K562 (cell line): ENCODE data around the gene IMMP2L. TPM values are rescaled to one million over a fixed set of nuclear protein-coding genes. Genes with fewer than 3 reads are reported as not detected.

ENCODE experiments used
- ATAC-seq: fragments of 200-7000 bp; cut with Tn5 transposase; 3 replicates; pipeline ENCODE4 v1.9.1; 2020; ENCODE audit warnings: moderate library complexity
- BruUV-seq: library from RNA; stranded (reverse); fragments of 400-500 nt; replicated peaks from 2 replicates; lab custom pipeline; 2021; lab: Mats Ljungman, UMichigan
- CTCF ChIA-PET: fragments of 300-600 bp; formaldehyde crosslinking; extraction: SDS; loops from one replicate; lab custom pipeline; 2021; ENCODE audit warnings: low intra/inter-chr PET ratio; lab: Yijun Ruan, JAX
- POLR2A ChIA-PET: fragments of 300-600, 350-650 bp; sonication (Branson Sonifier 250); formaldehyde crosslinking; extraction: SDS; loops from one replicate; lab custom pipeline; 2021; ENCODE audit warnings: antibody characterized with exemption, inconsistent platforms; lab: Yijun Ruan, JAX
- DNase-seq, 4 experiments: peaks; one replicate each; pipeline versions ENCODE4 v3.0.0 to v3.0.0-alpha.2; 2011 to 2018; ENCODE audit warnings: low spot score in 3 of 4, mixed read lengths in 3 of 4; ENCODE audit errors: extremely low read depth in 1 of 4
- FAIRE-seq: peaks from 2 replicates; lab custom pipeline; 2011; peaks lifted over from hg19 to GRCh38; lab: Jason Lieb, UNC
- H2AFZ ChIP-seq: 2 replicates; pipeline ENCODE4 v1.6.0; 2011; ENCODE audit warnings: low read depth, low read length, control low read depth, inconsistent platforms
- H3K27ac ChIP-seq: fragments of 200-600 bp; 3 replicates; pipeline ENCODE4 v1.8.0; 2011; ENCODE audit warnings: low read depth, mild to moderate bottlenecking, control low read depth, inconsistent platforms, low read length, moderate library complexity, mixed read lengths; ENCODE audit errors: extremely low read depth
- H3K27me3 ChIP-seq, 2 experiments: fragments of 300-600 bp in 1 of 2; 2 replicates in 1 of 2; 3 replicates in 1 of 2; pipeline versions ENCODE4 v1.6.0 to v1.8.0; 2011; ENCODE audit warnings: inconsistent platforms in 2 of 2, low read length in 2 of 2, mild to moderate bottlenecking in 1 of 2, mixed read lengths in 1 of 2, moderate library complexity in 1 of 2; ENCODE audit not compliant: control insufficient read depth in 2 of 2, insufficient read depth in 2 of 2
- H3K36me3 ChIP-seq: fragments of 300-600 bp; 3 replicates; pipeline ENCODE4 v1.8.0; 2011; ENCODE audit warnings: mild to moderate bottlenecking, low read length, inconsistent platforms; ENCODE audit not compliant: control insufficient read depth, insufficient read depth
- H3K4me1 ChIP-seq, 2 experiments: fragments of 200-600 bp in 1 of 2; replicated peaks in 1 of 2; 2 replicates in 1 of 2; 3 replicates in 1 of 2; pipeline versions ENCODE4 v1.5.1 to v1.8.0; 2011; ENCODE audit warnings: inconsistent platforms in 2 of 2, low read length in 2 of 2, mild to moderate bottlenecking in 1 of 2, mixed read lengths in 1 of 2, moderate library complexity in 1 of 2; ENCODE audit not compliant: control insufficient read depth in 2 of 2, insufficient read depth in 2 of 2
- H3K4me2 ChIP-seq: 2 replicates; pipeline ENCODE4 v1.6.1; 2011; ENCODE audit warnings: low read length, control low read depth, inconsistent platforms, mixed read lengths; ENCODE audit not compliant: insufficient read depth
- H3K4me3 ChIP-seq: fragments of 200-600 bp; sonication (generic), shearing (Covaris generic); 2 replicates; pipeline ENCODE4 v1.5.1; 2016; ENCODE audit warnings: control low read depth, inconsistent platforms
- H3K79me2 ChIP-seq: fragments of 200-600 bp; 3 replicates; pipeline ENCODE4 v1.8.0; 2011; ENCODE audit warnings: low read length, inconsistent platforms; ENCODE audit not compliant: control insufficient read depth, insufficient read depth
- H3K9ac ChIP-seq, 2 experiments: 2 replicates each; pipeline versions ENCODE4 v1.6.0 to v1.6.1; 2011; ENCODE audit warnings: low read depth in 2 of 2, low read length in 2 of 2, control low read depth in 1 of 2, inconsistent platforms in 1 of 2, mild to moderate bottlenecking in 1 of 2, mixed read lengths in 1 of 2; ENCODE audit not compliant: insufficient read depth in 1 of 2
- H3K9me1 ChIP-seq: one replicate; pipeline ENCODE4 v1.6.0; 2011; ENCODE audit warnings: inconsistent platforms, mild to moderate bottlenecking, low read length, moderate library complexity; ENCODE audit not compliant: control insufficient read depth, insufficient read depth
- H3K9me3 ChIP-seq: replicated peaks from 2 replicates; pipeline ENCODE4 v1.5.1; 2011; ENCODE audit warnings: low read depth, low read length, inconsistent platforms; ENCODE audit not compliant: control insufficient read depth, insufficient read depth
- H4K20me1 ChIP-seq: replicated peaks from 2 replicates; pipeline ENCODE4 v1.6.1; 2011; ENCODE audit warnings: low read length, inconsistent platforms, mixed read lengths; ENCODE audit not compliant: control insufficient read depth, insufficient read depth
- GTF2E2 ChIP-seq: fragments of 200-800 bp; sonication (Bioruptor generic); IDR thresholded peaks from 2 replicates; pipeline ENCODE4 v1.6.1; 2016; ENCODE audit warnings: missing genetic modification characterization, missing compliant biosample characterization
- ID3 ChIP-seq, 2 experiments: fragments of 250-450 bp in 1 of 2; fragments of 450-650 bp in 1 of 2; sonication (Bioruptor Pico) in 1 of 2; IDR thresholded peaks; 2 replicates each; pipeline versions ENCODE4 v1.6.1 to v1.8.0; 2016 to 2021; ENCODE audit warnings: mild to moderate bottlenecking in 2 of 2, moderate library complexity in 2 of 2, missing compliant biosample characterization in 1 of 2, missing genetic modification characterization in 1 of 2
- MED1 ChIP-seq: sonication (generic); formaldehyde crosslinking; IDR thresholded peaks from 2 replicates; pipeline ENCODE4 v1.8.1; 2023; ENCODE audit warnings: missing genetic modification reagents, borderline replicate concordance
- MEIS2 ChIP-seq: fragments of 450-650 bp; IDR thresholded peaks from 2 replicates; pipeline ENCODE4 v1.6.1; 2014; ENCODE audit warnings: mild to moderate bottlenecking; ENCODE audit not compliant: partially characterized antibody
- PBX2 ChIP-seq, 2 experiments: IDR thresholded peaks in 1 of 2; conservative IDR thresholded peaks in 1 of 2; 2 replicates each; pipeline ENCODE4 v1.6.1; 2016; ENCODE audit warnings: low read depth in 2 of 2, mild to moderate bottlenecking in 1 of 2, missing compliant biosample characterization in 1 of 2, missing genetic modification characterization in 1 of 2, moderate library complexity in 1 of 2
- SREBF1 ChIP-seq: fragments of 150-350 bp; IDR thresholded peaks from 2 replicates; pipeline ENCODE4 v1.6.1; 2014; ENCODE audit warnings: antibody characterized with exemption, low read depth, low read length, borderline replicate concordance
- TCFL5 ChIP-seq: fragments of 250-450 bp; sonication (Bioruptor Pico); conservative IDR thresholded peaks from 2 replicates; pipeline ENCODE4 v1.6.1; 2021; ENCODE audit warnings: mild to moderate bottlenecking, moderate library complexity, matching md5 sums
- ZNF280B ChIP-seq: fragments of 250-450 bp; sonication (Bioruptor Pico); IDR thresholded peaks from 2 replicates; pipeline ENCODE4 v1.5.1; 2021; ENCODE audit warnings: mild to moderate bottlenecking
- ZZZ3 ChIP-seq: fragments of 450-650 bp; IDR thresholded peaks from 2 replicates; pipeline ENCODE4 v1.6.1; 2016; ENCODE audit warnings: antibody characterized with exemption, mild to moderate bottlenecking, moderate library complexity
- WGBS: fragments of 100-300 bp; shearing (Covaris generic); methylation state at CpG from one replicate; pipeline ENCODE4 v1.1.6; 2016; ENCODE audit warnings: low coverage, mixed read lengths; ENCODE audit not compliant: insufficient coverage; ENCODE audit errors: missing lambda C conversion rate; 5-methylcytosine and 5-hydroxymethylcytosine counted together
- in situ Hi-C: fragments of 300-500 bp; cut with MboI; formaldehyde crosslinking; loops from 4 replicates; pipeline ENCODE4 v1.15.0; 2018; ENCODE audit warnings: inconsistent platforms, mixed read lengths
- intact Hi-C: fragments of 100-400 bp; cut with micrococcal nuclease; formaldehyde crosslinking; loops from 2 replicates; pipeline ENCODE4 v1.14.2; 2022
- polyA plus RNA-seq, 8 experiments: library from polyadenylated mRNA; depleted of rRNA in 4 of 8; stranded (reverse) in 5 of 8; unstranded in 3 of 8; fragments of >200 nt; fragmentation: Nextera tagmentation in 2 of 8; fragmentation: Illumina TruSeq in 1 of 8; extraction: Ambion mirVana in 2 of 8; extraction: Trizol in 1 of 8; gene quantifications; 2 replicates each; pipeline versions ENCODE4 v1.2.1 to v1.2.3, GENCODE V29; 2011 to 2014; ENCODE audit warnings: inconsistent platforms in 1 of 8, missing spikeins in 1 of 8
- total RNA-seq, 7 experiments: library from RNA; depleted of rRNA in 6 of 7; stranded (reverse); fragments of >200 nt in 6 of 7; fragmentation: Illumina TruSeq in 2 of 7; extraction: Trizol in 2 of 7; gene quantifications; 2 replicates each; pipeline versions ENCODE4 v1.2.1 to v1.2.3, GENCODE V29; 2011 to 2021; ENCODE audit warnings: low replicate concordance in 1 of 7

Gene IMMP2L
- total and polyA plus RNA-seq, 9 of the 15 experiments (the other 6 are each of a cell fraction or from before 2014, with no cell fraction given), result 29.7 to 116 (median 53.0) TPM

GRCh38 chr7:111103136-111103535, 459.2 kb downstream of the IMMP2L start (continued):
- no peak for TF ChIP-seq ID3 (CRISPR knock-in tag; IDR thresholded peaks at IDR 0.05)
- no peak for TF ChIP-seq ID3 (tag; IDR thresholded peaks at IDR 0.05)
- no peak for TF ChIP-seq ZZZ3
- no peak for TF ChIP-seq GTF2E2 (tag)
- no peak for TF ChIP-seq SREBF1
- no peak for TF ChIP-seq MED1 (CRISPR knock-in tag)
- TF ChIP-seq TCFL5 (CRISPR knock-in tag), result no peak

- no peaks in the 10 kb centered on the region for H3K36me3 ChIP-seq
- H3K4me3 ChIP-seq, result no peak overlapping the region
- H3K9ac ChIP-seq, result no peak overlapping the region
- H3K4me1 ChIP-seq, result no peaks in the 10 kb centered on the region
- ATAC-seq, result no peak; the same call in 2 of the 3 replicates
- POLR2A ChIA-PET, result interaction anchor here (0.6 kb wide), 1 partner anchor 452 kb away, joined by 3 read pairs; no protein-coding TSS in a partner anchor
- H3K27ac ChIP-seq, result no peak overlapping the region
- no peaks in the 10 kb centered on the region for H4K20me1 ChIP-seq
- H3K79me2 ChIP-seq, result no peaks in the 10 kb centered on the region
- H3K4me2 ChIP-seq, result no peak overlapping the region
- TF ChIP-seq PBX2 (CRISPR knock-in tag; IDR thresholded peaks at IDR 0.05; ENCODE audit: low read depth) (no peak), PBX2 (tag; conservative IDR thresholded peaks at IDR 0.05; ENCODE audit: low read depth) (0 out of 2 replicates have a peak, but pooled peaks have one; percentile 20), MEIS2 (peak; percentile 29), ZNF280B (CRISPR knock-in tag) (no peak)
- H2AFZ ChIP-seq, result no peak overlapping the region
- CTCF ChIA-PET, result no interaction called here
- no peak for DNase-seq
- no peaks in the 10 kb centered on the region for H3K27me3 ChIP-seq
- no peak for FAIRE-seq
- intact Hi-C loops, result no loop called here
- H3K9me1 ChIP-seq, result no peaks in the 10 kb centered on the region
- no peaks in the 10 kb centered on the region for H3K9me3 ChIP-seq
- BruUV-seq, result no TSS peak
- 87% methylated on average over 1 of the region's 1 CpG for WGBS
- in situ Hi-C loops, result no loop called here
These were observed 460.2 kb downstream of the IMMP2L start for GRCh38 chr7:111101856-111102646.
